HCT116 (cell line): ENCODE results near the gene AGPAT3. TPM values are rescaled to one million over a fixed set of nuclear protein-coding genes. Genes with fewer than 3 reads are reported as not detected.

Experiments used
- ATAC-seq: fragments of 200-7000 bp; cut with Tn5 transposase; 2 replicates; pipeline ENCODE4 v1.9.1; 2020; ENCODE audit warnings: mild to moderate bottlenecking, moderate library complexity
- BruUV-seq: library from RNA; stranded (reverse); fragments of 400-500 nt; replicated peaks from 2 replicates; lab custom pipeline; 2021; lab: Mats Ljungman, UMichigan
- CTCF ChIA-PET: fragments of 300-600 bp; sonication (Branson Sonifier 250); formaldehyde crosslinking; loops from one replicate; lab custom pipeline; 2021; ENCODE audit warnings: antibody characterized with exemption; lab: Charles Lee
- POLR2A ChIA-PET: fragments of 300-600, 350-600 bp; sonication (Branson Sonifier 250); formaldehyde crosslinking; loops from one replicate; lab custom pipeline; 2021; ENCODE audit warnings: antibody characterized with exemption; lab: Charles Lee
- RAD21 ChIA-PET, 2 experiments: fragments of 300-600 bp; sonication (Branson Sonifier 250); formaldehyde crosslinking; loops; one replicate each; lab custom pipeline; 2023; ENCODE audit warnings: low total read pairs in 2 of 2; ENCODE audit not compliant: uncharacterized antibody in 2 of 2, unreplicated experiment in 2 of 2, low non-redundant PET in 1 of 2; lab: Charles Lee
- DNase-seq: peaks from one replicate; pipeline ENCODE4 v3.0.0-alpha.2; 2010; ENCODE audit warnings: low read depth, low spot score
- H2AFZ ChIP-seq: fragments of 200-600 bp; shearing (Covaris generic), sonication (generic); 2 replicates; pipeline ENCODE4 v1.6.1; 2017; ENCODE audit warnings: low read depth, mixed run types, mixed read lengths, antibody characterized with exemption, low read length; ENCODE audit not compliant: poor library complexity, severe bottlenecking
- H3K27ac ChIP-seq: 2 replicates; pipeline ENCODE4 v1.5.1; 2012; ENCODE audit warnings: low read depth, low read length
- H3K27me3 ChIP-seq: fragments of 200-600 bp; sonication (generic); 2 replicates; pipeline ENCODE4 v1.6.1; 2016; ENCODE audit warnings: mixed run types, low read length, mixed read lengths; ENCODE audit not compliant: insufficient read depth
- H3K36me3 ChIP-seq, 2 experiments: fragments of 200-500 bp in 1 of 2; fragments of 200-600 bp in 1 of 2; sonication (Bioruptor generic) in 1 of 2; sonication (generic) in 1 of 2; 2 replicates each; pipeline versions ENCODE4 v1.5.1 to v1.6.1; 2014 to 2016; ENCODE audit warnings: low read length in 2 of 2, inconsistent platforms in 1 of 2, mixed read lengths in 1 of 2, mixed run types in 1 of 2; ENCODE audit not compliant: insufficient read depth in 2 of 2, control insufficient read depth in 1 of 2
- H3K4me1 ChIP-seq, 2 experiments: fragments of 200-600 bp in 1 of 2; sonication (generic) in 1 of 2; 2 replicates each; pipeline versions ENCODE4 v1.5.1 to v1.6.1; 2012 to 2017; ENCODE audit warnings: low read length in 2 of 2, inconsistent platforms in 1 of 2, mild to moderate bottlenecking in 1 of 2, mixed read lengths in 1 of 2, mixed run types in 1 of 2, moderate library complexity in 1 of 2; ENCODE audit not compliant: insufficient read depth in 2 of 2, control insufficient read depth in 1 of 2
- H3K4me2 ChIP-seq: fragments of 200-600 bp; sonication (generic); 2 replicates; pipeline ENCODE4 v1.6.1; 2017; ENCODE audit warnings: mixed run types, low read length, mixed read lengths
- H3K4me3 ChIP-seq, 2 experiments: fragments of 200-600 bp in 1 of 2; sonication (generic) in 1 of 2; replicated peaks in 1 of 2; 2 replicates each; pipeline ENCODE4 v1.5.1; 2011 to 2016; ENCODE audit warnings: low read length in 2 of 2, control low read depth in 1 of 2, low read depth in 1 of 2, mild to moderate bottlenecking in 1 of 2, mixed read lengths in 1 of 2, mixed run types in 1 of 2
- H3K79me2 ChIP-seq: fragments of 200-600 bp; sonication (generic); 2 replicates; pipeline ENCODE4 v1.6.1; 2017; ENCODE audit warnings: mild to moderate bottlenecking, mixed run types, low read length, moderate library complexity, mixed read lengths; ENCODE audit not compliant: insufficient read depth
- H3K9ac ChIP-seq: fragments of 200-600 bp; sonication (generic); 2 replicates; pipeline ENCODE4 v1.6.1; 2016; ENCODE audit warnings: low read length, mixed read lengths
- H3K9me2 ChIP-seq: fragments of 200-600 bp; sonication (generic), shearing (Covaris generic); 2 replicates; pipeline ENCODE4 v1.6.1; 2017; ENCODE audit warnings: mixed run types, mild to moderate bottlenecking, moderate library complexity; ENCODE audit not compliant: insufficient read depth
- H3K9me3 ChIP-seq, 2 experiments: fragments of 200-500 bp in 1 of 2; fragments of 200-600 bp in 1 of 2; sonication (Bioruptor generic) in 1 of 2; sonication (generic) in 1 of 2; 2 replicates each; pipeline ENCODE4 v1.6.1; 2014 to 2017; ENCODE audit warnings: low read length in 2 of 2, mixed read lengths in 2 of 2, inconsistent platforms in 1 of 2, low read depth in 1 of 2, mild to moderate bottlenecking in 1 of 2, mixed run types in 1 of 2, moderate library complexity in 1 of 2; ENCODE audit not compliant: control insufficient read depth in 1 of 2, insufficient read depth in 1 of 2
- H4K20me1 ChIP-seq: fragments of 200-600 bp; sonication (generic), shearing (Covaris generic); 2 replicates; pipeline ENCODE4 v1.6.1; 2017; ENCODE audit warnings: mixed run types, mild to moderate bottlenecking, moderate library complexity; ENCODE audit not compliant: insufficient read depth
- EGR1 ChIP-seq: IDR thresholded peaks from 2 replicates; pipeline ENCODE4 v1.6.1; 2012; ENCODE audit warnings: low read depth
- EZH2 ChIP-seq: fragments of 200-600 bp; sonication (generic); IDR thresholded peaks from 2 replicates; pipeline ENCODE4 v1.6.1; 2017; ENCODE audit warnings: antibody characterized with exemption, mixed run types
- JUND ChIP-seq: IDR thresholded peaks from 2 replicates; pipeline ENCODE4 v1.6.1; 2012
- RAD21 ChIP-seq: IDR thresholded peaks from 2 replicates; pipeline ENCODE4 v1.6.1; 2012; ENCODE audit warnings: low read depth, mild to moderate bottlenecking
- SRF ChIP-seq: IDR thresholded peaks from 2 replicates; pipeline ENCODE4 v1.6.1; 2012; ENCODE audit warnings: low read depth
- TCF7L2 ChIP-seq: IDR thresholded peaks from 2 replicates; pipeline ENCODE4 v1.7.0; 2011; ENCODE audit warnings: borderline replicate concordance, inconsistent platforms; ENCODE audit not compliant: insufficient read depth, insufficient read length; ENCODE audit errors: extremely low read depth
- ZNF274 ChIP-seq: fragments of 200-500 bp; sonication (Bioruptor generic); IDR thresholded peaks from 2 replicates; pipeline ENCODE4 v1.6.1; 2014; ENCODE audit warnings: mild to moderate bottlenecking, low read depth, low read length, inconsistent platforms
- intact Hi-C: fragments of 100-400 bp; cut with micrococcal nuclease; formaldehyde crosslinking; loops from 2 replicates; pipeline ENCODE4 v1.10.0; 2022
- total RNA-seq: library from RNA; stranded (reverse); gene quantifications from one replicate; pipeline ENCODE4 v1.2.1, GENCODE V29; 2021; ENCODE audit not compliant: unreplicated experiment
- TF ChIP-seq, protein P1 (sequence below), 3 experiments: fragments of 200-600 bp in 1 of 3; sonication (generic) in 1 of 3; IDR thresholded peaks in 2 of 3; conservative IDR thresholded peaks in 1 of 3; 2 replicates each; pipeline ENCODE4 v1.5.1; 2012 to 2017; ENCODE audit warnings: low read depth in 2 of 3, low read length in 2 of 3, antibody characterized with exemption in 1 of 3, borderline replicate concordance in 1 of 3, control low read depth in 1 of 3, mild to moderate bottlenecking in 1 of 3, mixed read lengths in 1 of 3, mixed run types in 1 of 3, moderate library complexity in 1 of 3; ENCODE audit not compliant: insufficient read depth in 1 of 3

AGPAT3 gene
- total RNA-seq, 1 experiment from 2014 or later, result 54.1 TPM

DNA sequence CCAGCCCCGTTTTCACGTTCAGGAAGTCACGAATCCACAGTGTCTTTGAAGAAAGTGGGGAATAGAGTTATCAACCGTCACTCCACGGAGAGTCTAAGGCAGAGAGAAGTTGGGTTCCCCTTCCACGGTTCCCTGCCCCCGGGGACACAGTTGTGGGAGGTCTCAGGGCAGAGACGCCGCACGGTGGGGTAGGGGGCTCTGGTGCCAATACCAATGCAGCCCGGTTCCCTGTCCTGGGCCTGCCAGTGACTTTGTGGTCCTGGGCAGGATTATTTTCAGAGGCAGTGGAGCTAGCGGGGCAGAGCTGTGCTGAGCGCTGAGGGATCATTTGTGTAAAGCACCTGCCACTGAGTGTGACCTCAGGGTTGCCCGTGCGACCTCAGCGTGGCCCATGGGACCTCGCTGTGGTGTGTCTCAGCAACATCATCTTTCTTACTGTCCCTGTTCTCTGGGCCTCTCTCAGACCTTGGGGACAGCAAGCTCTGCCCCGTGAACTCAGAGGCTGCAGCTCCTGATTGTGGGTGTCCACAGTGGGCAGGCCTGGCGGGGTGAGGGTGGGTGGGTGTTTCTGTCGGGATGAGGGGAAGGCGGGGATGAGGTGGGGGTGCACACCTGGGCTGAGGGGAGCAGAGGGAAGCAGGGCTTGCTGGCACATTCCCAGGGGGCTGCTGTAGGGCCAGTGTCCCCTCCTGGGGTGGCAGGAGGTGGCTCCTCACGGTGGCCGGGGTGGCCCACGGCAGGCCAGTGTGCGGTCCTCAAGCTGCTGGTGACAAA is 65.2 kb downstream of the AGPAT3 start:
- no peaks in the 10 kb centered on the region for H3K27me3 ChIP-seq
- no peaks in the 10 kb centered on the region; a peak in 1 of 4 replicates for H3K36me3 ChIP-seq
- no peak for ATAC-seq
- intact Hi-C loops, result no loop called here
- no peaks in the 10 kb centered on the region for H3K9me2 ChIP-seq
- H3K27ac ChIP-seq, result no peak overlapping the region
- H3K9me3 ChIP-seq, result no peaks in the 10 kb centered on the region
- no peak overlapping the region for H3K9ac ChIP-seq
- no peak overlapping the region for H3K4me3 ChIP-seq
- RAD21 ChIA-PET, result no interaction called here
- CTCF ChIA-PET, result interaction anchor here (1.7 kb wide), 1 partner anchor 9 kb away, joined by 4 read pairs; no protein-coding TSS in a partner anchor
- DNase-seq, result no peak
- H3K4me2 ChIP-seq, result no peak overlapping the region
- POLR2A ChIA-PET, result no interaction called here
- no peaks in the 10 kb centered on the region for H4K20me1 ChIP-seq
- no peaks in the 10 kb centered on the region; the same call in 1 of the 2 replicates for H3K79me2 ChIP-seq
- BruUV-seq, result no TSS peak
- no peaks in the 10 kb centered on the region for H3K4me1 ChIP-seq
- H2AFZ ChIP-seq, result no peak overlapping the region
- TF ChIP-seq ZNF274 (no peak), RAD21 (no peak), JUND (no peak), EGR1 (no peak)

DNA sequence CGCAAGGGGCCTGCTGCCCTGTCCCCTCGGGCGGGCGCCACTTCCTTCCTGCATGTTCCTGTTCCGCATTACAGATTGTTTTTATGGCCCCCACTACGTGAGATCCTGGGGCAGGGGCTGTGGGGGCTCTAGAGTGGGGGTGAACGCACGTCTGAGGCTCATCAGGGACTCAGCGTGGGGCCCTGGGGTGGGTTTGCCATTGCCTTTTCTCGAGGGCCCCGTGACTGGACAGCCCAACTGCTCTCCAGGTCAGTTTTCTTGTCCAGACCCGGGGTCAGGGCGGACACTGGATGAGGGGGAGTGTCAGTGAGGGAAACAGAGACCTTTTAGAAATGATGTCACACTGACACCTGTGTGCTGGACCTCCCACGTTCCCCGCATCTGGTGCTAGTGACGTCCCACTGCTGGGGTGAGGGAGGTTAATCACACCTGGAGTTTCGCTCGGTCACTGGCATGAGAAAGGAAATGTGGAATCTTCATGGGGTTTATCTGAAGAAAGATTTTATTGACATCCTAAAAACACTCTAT is 65.9 kb downstream of the AGPAT3 start:
- ATAC-seq, result no peak
- TF ChIP-seq TCF7L2 (no peak), JUND (no peak), EZH2 (no peak), SRF (no peak)
- TF ChIP-seq, protein P1, sequence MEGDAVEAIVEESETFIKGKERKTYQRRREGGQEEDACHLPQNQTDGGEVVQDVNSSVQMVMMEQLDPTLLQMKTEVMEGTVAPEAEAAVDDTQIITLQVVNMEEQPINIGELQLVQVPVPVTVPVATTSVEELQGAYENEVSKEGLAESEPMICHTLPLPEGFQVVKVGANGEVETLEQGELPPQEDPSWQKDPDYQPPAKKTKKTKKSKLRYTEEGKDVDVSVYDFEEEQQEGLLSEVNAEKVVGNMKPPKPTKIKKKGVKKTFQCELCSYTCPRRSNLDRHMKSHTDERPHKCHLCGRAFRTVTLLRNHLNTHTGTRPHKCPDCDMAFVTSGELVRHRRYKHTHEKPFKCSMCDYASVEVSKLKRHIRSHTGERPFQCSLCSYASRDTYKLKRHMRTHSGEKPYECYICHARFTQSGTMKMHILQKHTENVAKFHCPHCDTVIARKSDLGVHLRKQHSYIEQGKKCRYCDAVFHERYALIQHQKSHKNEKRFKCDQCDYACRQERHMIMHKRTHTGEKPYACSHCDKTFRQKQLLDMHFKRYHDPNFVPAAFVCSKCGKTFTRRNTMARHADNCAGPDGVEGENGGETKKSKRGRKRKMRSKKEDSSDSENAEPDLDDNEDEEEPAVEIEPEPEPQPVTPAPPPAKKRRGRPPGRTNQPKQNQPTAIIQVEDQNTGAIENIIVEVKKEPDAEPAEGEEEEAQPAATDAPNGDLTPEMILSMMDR (IDR thresholded peaks at IDR 0.05 in 2 of 3, conservative IDR thresholded peaks at IDR 0.05 in 1 of 3; ENCODE audit: borderline replicate concordance in 1 of 3, insufficient read depth in 1 of 3, low read depth in 2 of 3, low read length in 2 of 3), result no peak
- TF ChIP-seq, all 23 proteins: peak for 0
- no TSS peak for BruUV-seq
- Histone ChIP-seq H3K27me3 (no peaks in the 10 kb centered on the region), H3K4me2 (no peak overlapping the region), H3K9me3 (no peaks in the 10 kb centered on the region), H4K20me1 (no peaks in the 10 kb centered on the region), H3K4me3 (no peak overlapping the region), H3K36me3 (no peaks in the 10 kb centered on the region; a peak in 1 of 4 replicates), H3K9me2 (no peaks in the 10 kb centered on the region), H3K4me1 (no peaks in the 10 kb centered on the region), H3K27ac (no peak overlapping the region), H3K9ac (no peak overlapping the region), H2AFZ (no peak overlapping the region), H3K79me2 (no peaks in the 10 kb centered on the region; the same call in 1 of the 2 replicates)
- DNase-seq, result no peak
- ChIA-PET POLR2A (no interaction called here), RAD21 (no interaction called here), CTCF (interaction anchor here (0.6 to 1.7 kb wide), 2 partner anchors 8 to 54 kb away, joined by 3 to 4 read pairs; no protein-coding TSS in a partner anchor)
- intact Hi-C loops, result no loop called here
